Stimulated activated CD4-positive, alpha-beta T cell treated with anti-CD3 and anti-CD28 coated beads, TNF-alpha, amount 100 ng/mL, for 48 hours (primary cell): ENCODE data around the gene MAPK9.
"Not testable (repeated sequence)": the region's sequence is repeated elsewhere in the genome, so short reads cannot be mapped to it uniquely, and the experiment has no call there.

Experiments
- DNase-seq, 3 donors: peaks; one replicate each; pipeline ENCODE4 v3.0.0-alpha.2; 2020; ENCODE audit warnings: low read depth in 3 of 3

The MAPK9 gene

DNA sequence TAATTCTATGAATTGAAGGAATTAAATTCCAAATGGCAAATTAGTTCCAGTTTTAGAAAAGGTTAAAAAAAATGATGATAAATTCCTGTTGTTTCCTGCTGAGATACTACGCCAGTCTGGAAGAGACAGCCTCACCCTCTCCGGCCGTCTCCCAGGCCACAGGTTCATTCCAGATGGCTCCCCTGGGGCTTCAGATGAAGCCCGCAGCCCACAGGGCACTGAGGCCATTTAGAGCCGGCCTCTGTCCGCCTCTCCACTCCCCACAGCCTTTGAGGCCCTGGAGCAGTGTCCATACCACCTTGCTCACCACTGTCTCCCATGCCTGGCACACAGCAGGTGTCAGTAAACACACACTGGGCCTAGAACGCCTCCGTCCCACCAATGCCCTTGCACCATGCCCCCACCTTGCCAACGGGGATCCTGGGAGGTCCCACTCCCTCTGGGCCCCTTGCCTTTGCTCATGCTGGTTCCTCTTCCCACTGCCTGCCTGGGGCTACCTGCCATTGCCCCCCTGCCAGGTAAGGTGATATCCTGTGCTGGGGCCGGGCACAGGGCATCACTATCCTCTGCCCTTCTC is 35.2 kb upstream of the MAPK9 start:
- DNase-seq = no peak

GRCh38 chr5:180324601-180324950 is 32.7 kb upstream of the MAPK9 start:
- no peak for DNase-seq

DNA sequence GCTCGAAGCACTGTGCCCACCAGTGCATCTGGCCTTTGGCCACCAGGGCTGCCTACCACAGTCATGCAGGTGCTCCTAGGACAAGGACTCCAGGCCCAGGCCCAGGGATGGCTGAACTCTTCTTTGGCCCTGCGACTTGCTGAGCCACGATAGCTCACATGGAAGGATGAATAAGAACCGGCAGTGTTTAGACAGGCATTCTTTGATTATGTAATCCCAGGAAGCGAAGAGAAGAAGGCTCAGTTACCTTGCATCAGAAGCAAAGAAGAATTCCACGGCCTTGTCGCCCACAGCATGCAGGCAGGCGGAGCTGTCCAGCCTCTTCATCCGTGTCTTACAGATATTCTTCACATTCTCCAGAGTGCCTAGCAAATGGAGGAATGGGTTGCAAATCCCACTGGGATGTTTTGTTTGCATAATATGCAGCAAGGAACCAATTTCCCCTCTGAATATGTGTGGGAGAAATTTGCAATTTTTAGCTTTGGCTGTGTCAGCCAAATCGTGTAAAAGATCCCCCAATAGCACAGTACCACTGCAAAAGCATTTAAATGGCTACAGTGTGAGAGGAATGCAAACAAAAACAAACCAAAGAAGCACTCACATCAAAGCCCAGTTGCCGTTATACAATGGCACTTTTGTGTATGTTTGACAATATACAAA is 32.2 kb upstream of the MAPK9 start:
- DNase-seq = no peak

- DNase-seq = no peak
Measured at GRCh38 chr5:180323160-180323559, 31.3 kb upstream of the MAPK9 start.

DNA sequence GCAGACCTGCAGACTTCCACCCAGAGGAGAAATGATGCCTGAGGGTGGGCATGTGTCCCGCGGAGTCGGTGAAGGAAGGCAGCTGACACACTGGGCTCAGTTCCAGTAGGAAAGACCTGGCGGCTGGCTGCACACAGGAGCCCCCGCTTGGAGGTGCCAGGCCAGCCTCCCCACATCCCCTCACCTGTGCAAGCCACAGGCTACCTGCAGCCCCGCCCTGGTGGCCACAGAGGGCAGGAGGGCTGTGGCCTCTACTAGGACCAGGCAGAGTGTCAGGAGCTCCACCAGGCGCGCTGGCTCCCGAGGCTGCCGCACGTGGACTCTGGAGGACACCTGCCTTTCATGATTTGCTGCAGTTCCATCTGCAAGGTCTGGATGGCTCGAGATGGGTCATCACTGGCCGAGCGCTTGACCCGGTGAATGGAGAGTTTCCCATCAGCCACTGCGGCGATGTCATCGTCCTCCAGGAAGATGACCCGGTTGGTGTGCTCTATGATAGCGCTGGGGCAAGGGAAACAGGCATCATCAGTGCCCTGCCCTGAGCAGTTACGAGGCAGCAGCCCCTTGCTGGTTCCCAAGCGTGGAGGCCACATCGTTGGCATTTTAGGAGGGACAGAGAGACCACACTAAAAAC is 26.7 kb upstream of the MAPK9 start:
- DNase-seq = no peak

- DNase-seq = no peak
Measured at GRCh38 chr5:180316586-180316985, 24.7 kb upstream of the MAPK9 start.

- peak; percentile 57 to 63 (median 59) for DNase-seq
Measured at GRCh38 chr5:180315762-180316212, 23.9 kb upstream of the MAPK9 start.

DNA sequence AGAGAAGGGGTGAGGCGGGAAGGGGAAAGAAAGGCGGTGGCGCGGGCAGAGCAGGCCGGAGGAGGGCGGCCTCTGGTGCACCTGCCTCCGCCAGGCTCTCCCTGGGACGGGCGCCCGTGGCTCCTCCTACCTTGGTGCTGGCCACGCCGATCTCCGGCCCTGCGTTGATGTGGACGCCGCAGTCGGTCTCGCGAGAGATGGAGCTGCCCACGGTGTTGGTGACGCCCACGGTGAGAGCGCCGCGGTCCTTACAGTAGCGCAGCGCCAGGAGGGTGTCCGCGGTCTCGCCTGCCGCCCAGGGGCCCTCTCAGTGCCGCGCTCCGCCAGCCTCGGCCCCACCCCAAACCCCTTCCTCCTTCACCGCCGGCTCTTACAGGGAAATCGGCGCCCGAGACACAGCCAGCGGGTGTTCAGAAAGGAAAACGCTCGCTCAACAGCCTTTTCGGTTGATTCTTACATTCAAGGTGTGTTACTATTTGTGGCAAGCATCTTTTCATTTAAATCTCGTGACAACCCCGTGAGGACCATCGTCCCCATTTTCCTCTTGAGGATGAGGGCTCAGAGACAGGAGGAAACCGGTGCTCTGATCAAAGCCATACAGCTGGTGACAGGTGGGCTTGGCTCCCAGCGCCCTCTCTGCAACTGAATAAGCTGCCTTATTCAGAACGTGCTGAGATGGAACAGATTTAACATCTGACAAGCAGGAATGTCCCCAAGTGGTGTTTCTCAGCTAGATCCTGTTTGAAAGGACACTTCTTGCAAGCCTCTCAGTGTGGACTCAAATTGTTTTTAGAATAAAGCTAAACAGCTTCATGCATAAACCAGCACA is 22.0 kb upstream of the MAPK9 start:
- DNase-seq = peak in 1 of 3 donors; percentile 68

- no peak for DNase-seq
Measured at GRCh38 chr5:180311216-180311615, 19.3 kb upstream of the MAPK9 start.

- no peak for DNase-seq
Measured at GRCh38 chr5:180306796-180307195, 14.9 kb upstream of the MAPK9 start.

- no peak for DNase-seq
Measured at GRCh38 chr5:180305481-180305880, 13.6 kb upstream of the MAPK9 start.

- DNase-seq = no peak
Measured at GRCh38 chr5:180304431-180305375, 12.8 kb upstream of the MAPK9 start.

DNA sequence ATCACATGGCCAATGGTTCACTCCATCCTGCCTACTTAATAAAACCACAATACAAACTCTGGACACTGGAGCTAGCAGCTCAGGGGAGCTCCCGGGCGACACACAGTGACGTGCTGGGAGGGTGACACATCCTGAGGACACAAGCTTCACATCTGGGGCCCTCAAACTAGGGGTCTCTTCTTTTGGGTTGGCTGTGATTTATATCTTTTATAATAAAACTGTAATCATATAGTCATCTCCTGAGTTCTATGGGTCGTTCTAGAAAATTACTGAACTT is 12.1 kb upstream of the MAPK9 start:
- DNase-seq = no peak

DNA sequence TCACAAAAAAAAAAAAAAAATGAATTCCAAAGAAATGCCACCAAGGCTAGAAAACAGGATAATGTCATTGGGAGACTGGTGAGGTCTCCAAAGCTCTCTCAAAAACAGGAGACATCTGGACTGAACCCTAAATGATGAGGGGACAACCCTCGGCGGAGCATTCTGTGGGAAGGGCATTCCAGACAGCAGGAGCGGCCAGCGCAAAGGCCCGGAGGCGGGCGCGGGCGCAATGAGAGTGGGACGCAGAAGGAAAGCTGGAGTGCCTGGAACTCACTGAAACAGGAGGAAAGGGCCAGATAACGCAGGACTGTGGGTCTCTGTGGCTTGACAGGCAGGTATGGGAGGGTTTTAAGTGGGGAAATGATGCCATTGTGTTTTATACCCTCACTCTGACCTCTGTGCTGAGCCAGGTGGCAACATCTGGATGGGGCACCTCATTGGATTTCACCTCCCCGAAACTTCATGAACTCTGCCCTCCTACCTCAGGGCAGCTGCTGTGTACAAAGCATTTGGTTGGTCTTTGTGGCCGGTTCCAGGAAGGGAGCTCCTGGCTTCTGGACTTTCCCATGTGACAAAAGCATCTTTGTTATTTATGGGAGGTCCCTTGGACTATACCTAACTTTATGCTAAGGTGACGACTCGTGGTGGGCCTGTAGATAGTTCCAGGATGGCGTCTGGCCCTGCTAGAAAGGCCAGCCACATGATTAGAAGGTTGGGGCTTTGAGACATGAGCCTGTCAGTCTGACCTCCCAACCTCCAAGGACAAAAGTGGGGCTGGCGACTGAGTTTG is 11.5 kb upstream of the MAPK9 start:
- no peak for DNase-seq

DNA sequence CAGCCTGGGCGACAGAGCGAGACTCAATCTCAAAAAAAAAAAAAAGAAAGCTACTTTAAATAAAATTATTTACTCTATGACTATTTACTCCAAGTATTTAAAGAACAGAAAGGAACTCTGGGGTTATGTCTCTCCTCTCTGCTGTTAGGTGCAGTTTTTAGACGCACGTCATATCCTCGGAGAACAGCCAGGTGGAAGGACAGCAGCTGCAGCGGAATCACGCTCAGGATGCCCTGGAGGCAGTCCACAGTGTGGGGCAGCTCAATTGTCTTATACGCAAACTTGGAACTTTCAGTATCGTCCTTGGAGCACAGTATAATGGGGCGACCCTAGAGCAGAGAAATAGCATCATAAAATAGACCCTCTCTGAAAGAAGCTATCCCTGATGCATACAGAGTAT is 10.4 kb upstream of the MAPK9 start:
- DNase-seq = no peak

DNA sequence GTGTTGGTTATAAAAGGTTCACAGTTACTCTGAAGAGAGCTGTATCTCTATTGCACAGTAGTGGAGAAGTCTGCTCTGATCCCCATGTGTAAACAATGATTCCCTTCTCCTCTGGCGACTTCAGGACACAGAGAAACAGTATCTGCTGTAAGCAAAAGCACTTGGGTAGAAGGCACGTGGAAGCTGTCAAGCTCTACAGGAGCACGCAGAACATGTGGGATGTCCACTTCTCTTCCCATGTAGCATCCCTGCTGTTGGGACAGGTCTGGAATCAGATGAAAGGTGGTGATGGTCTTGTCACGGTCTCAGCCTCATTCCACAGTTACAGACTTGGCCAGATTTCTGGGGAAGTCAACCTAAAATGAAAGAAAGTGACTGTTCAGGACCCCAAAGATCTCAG is 9.4 kb upstream of the MAPK9 start:
- DNase-seq = no peak

- DNase-seq = no peak
Measured at GRCh38 chr5:180299526-180299925, 7.6 kb upstream of the MAPK9 start.

GRCh38 chr5:180299014-180299413 is 7.1 kb upstream of the MAPK9 start:
- not testable (repeated sequence) for DNase-seq

DNA sequence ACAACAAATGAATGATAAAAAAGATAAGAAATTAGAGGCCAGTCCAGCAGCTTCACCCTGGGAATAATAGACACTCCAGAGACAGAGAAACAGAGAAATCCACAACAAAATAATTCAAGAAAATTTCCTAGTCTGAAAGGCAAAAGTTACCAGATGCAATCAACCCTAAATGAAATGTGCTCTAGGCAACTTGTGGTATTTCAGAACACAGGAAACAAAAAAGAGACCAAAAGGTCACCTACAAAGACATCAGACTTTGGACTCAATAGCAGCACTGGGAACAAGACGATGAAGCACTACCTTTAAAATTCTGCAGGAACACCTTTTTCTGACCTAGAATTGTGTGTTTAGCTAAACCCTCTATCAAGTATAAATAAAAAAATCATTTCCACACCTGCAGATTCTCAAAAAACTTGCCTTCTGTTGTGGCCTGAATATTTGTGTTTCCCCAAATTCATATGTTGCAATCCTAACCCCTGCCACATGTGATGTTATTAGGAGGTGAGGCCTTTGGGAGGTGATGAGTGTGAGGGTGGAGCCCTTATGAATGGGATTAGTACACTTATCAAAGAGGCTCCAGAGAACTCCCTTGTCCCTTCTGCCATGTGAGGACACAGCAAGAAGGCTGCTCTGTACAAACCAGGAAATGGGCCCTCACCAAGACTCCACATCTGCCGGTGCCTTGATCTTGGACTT is 5.9 kb upstream of the MAPK9 start:
- DNase-seq = no peak

GRCh38 chr5:180296771-180297170 is 4.9 kb upstream of the MAPK9 start:
- no peak for DNase-seq
